ENCODE results near the gene COTL1. TPM values are rescaled to one million over a fixed set of nuclear protein-coding genes. Genes with fewer than 3 reads are reported as not detected.

COTL1 gene
- total and polyA plus RNA-seq, 9 donors: 13.8 to 46.4 (median 29.3) TPM

DNA sequence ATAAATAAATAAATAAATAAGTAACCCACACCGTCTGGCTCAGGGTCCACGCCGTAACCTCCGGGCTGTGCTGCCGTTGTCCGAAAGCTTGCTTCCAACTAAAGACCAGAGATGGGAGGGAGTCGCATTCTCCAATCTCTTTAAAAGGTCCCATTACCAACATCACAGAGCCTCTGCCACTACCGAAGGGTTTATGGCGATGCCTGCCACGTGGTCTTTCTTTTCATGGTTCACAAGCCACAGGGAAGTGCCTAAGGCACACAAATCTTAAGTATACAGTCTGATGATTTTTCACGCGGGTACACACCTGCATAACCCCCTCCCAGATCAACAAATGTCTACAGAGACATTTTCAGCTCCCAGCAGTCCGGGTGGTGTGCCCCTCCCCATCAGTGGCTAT, 1.4 kb downstream of the COTL1 start:
- TF ChIP-seq EP300 (IDR thresholded peaks at IDR 0.05) (no peak), POLR2A (IDR thresholded peaks at IDR 0.05) (no peak)
- TF ChIP-seq, protein P1, sequence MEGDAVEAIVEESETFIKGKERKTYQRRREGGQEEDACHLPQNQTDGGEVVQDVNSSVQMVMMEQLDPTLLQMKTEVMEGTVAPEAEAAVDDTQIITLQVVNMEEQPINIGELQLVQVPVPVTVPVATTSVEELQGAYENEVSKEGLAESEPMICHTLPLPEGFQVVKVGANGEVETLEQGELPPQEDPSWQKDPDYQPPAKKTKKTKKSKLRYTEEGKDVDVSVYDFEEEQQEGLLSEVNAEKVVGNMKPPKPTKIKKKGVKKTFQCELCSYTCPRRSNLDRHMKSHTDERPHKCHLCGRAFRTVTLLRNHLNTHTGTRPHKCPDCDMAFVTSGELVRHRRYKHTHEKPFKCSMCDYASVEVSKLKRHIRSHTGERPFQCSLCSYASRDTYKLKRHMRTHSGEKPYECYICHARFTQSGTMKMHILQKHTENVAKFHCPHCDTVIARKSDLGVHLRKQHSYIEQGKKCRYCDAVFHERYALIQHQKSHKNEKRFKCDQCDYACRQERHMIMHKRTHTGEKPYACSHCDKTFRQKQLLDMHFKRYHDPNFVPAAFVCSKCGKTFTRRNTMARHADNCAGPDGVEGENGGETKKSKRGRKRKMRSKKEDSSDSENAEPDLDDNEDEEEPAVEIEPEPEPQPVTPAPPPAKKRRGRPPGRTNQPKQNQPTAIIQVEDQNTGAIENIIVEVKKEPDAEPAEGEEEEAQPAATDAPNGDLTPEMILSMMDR (IDR thresholded peaks at IDR 0.05): no peak
- H3K27ac ChIP-seq: no peak overlapping the region
- intact Hi-C loops (cut with DNase I): loop anchor here in 1 of 4 donors (5.0 kb wide), 1 partner anchor 104 kb away; no protein-coding TSS in a partner anchor
- no peaks in the 10 kb centered on the region for H3K36me3 ChIP-seq
- no peaks in the 10 kb centered on the region for H3K27me3 ChIP-seq
- no peak for DNase-seq
- peak overlapping the region; percentile 52 for H3K4me3 ChIP-seq
- H3K9me3 ChIP-seq: no peaks in the 10 kb centered on the region
- WGBS, 3 donors: 41 to 62% (median 49%) methylated on average over 13 of the region's 13 CpGs
- H3K4me1 ChIP-seq (ENCODE audit: insufficient read depth): peaks cover 27% of the 10 kb centered on the region

DNA sequence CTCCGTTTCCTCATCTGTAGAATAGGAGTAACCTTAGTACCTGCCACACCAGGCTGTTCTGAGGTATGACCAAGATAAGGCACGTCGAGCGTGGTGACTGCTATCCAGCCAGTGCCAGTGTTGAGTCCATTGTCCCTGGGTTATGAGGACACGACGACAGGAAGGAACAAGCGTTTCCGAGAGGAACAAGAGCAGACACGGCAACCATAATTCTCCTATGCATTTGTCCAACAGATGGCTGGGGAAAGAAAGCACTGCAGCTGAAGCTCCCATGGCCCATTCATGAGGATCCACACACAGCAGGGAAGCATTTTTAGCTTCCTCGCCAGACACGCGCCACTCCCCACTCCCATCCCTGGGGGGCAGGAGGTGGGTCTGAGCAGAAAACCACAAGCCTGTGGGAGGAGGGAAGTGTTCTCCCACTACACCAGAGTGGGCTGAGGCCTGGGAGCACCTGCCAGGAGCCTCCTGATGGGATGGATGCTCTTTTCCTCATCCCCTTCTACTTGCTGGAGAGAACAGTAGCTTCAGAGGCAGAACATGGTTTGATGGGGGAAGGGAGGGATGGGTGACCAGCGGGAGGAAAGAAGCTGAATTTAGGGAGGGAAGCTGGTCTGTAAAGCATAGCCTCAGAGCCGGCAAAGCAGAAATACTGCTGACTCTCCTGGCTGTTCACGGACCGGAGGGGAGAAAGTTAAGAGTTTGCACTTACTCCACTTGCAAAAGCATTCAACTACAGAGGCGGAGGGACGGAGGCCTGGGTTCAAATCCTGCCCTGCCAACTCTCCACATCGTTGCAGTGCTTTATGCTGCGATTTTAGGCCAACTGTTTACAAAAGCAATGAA, 2.7 kb downstream of the COTL1 start:
- intact Hi-C loops (cut with DNase I): loop anchor here in 1 of 4 donors (5.0 kb wide), 1 partner anchor 103 kb away; no protein-coding TSS in a partner anchor
- H3K36me3 ChIP-seq: no peaks in the 10 kb centered on the region
- H3K9me3 ChIP-seq: no peaks in the 10 kb centered on the region
- peaks cover 27% of the 10 kb centered on the region for H3K4me1 ChIP-seq (ENCODE audit: insufficient read depth)
- 88 to 92% (median 90%) methylated on average over 20 of the region's 20 CpGs for WGBS, 3 donors
- no peak for DNase-seq
- H3K4me3 ChIP-seq: no peak overlapping the region
- H3K27me3 ChIP-seq: no peaks in the 10 kb centered on the region
- no peak overlapping the region for H3K27ac ChIP-seq
- TF ChIP-seq, protein P1 (IDR thresholded peaks at IDR 0.05): no peak
- no peak for TF ChIP-seq POLR2A (IDR thresholded peaks at IDR 0.05)
- TF ChIP-seq EP300 (IDR thresholded peaks at IDR 0.05): no peak

DNA sequence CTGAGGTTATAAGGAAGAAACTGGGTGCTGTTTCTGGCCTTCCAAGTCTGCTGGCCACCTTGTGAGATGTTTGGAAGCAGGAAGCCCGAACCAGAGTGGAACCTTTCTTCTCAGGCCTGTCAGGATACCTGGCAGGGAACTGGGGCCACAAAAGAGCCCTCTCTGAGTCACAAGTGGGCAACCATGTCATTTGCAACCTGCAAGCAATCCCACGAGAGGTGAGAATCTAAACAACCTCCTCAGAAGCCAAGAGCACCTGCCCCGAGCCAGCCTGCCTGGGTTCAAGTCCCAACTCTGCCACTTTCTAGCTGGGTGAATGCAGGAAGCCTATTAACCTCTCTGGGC, 3.3 kb downstream of the COTL1 start:
- no peak overlapping the region for H3K4me3 ChIP-seq
- intact Hi-C loops (cut with DNase I): no loop called here
- TF ChIP-seq, protein P1 (IDR thresholded peaks at IDR 0.05): no peak
- WGBS, 3 donors: 87 to 92% (median 90%) methylated on average over 3 of the region's 3 CpGs
- H3K36me3 ChIP-seq: no peaks in the 10 kb centered on the region
- no peak overlapping the region for H3K27ac ChIP-seq
- H3K9me3 ChIP-seq: no peaks in the 10 kb centered on the region
- DNase-seq: no peak
- H3K4me1 ChIP-seq (ENCODE audit: insufficient read depth): peaks cover 27% of the 10 kb centered on the region
- no peaks in the 10 kb centered on the region for H3K27me3 ChIP-seq

DNA sequence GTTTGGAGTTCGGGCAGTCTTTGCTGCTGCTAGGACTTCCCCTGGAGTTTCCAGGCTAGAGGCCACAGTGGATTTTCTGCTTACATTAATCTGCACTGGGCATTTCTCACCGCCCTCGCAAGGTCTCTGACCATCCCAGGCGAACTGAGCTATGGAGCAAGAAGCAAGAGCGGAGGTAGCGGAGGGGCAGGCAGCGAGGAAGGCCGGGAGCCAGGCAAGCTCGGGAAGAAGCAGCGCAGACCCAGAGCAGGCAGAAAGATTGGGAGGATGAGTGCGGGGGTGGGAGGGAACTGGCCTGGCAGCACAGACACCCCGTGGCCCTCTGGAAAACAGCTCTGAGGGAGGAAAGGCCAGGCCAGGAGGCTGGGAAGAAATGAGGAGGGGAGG, 3.8 kb downstream of the COTL1 start:
- Histone ChIP-seq H3K9me3 (no peaks in the 10 kb centered on the region), H3K4me1 (ENCODE audit: insufficient read depth) (peaks cover 27% of the 10 kb centered on the region), H3K36me3 (no peaks in the 10 kb centered on the region), H3K27ac (no peak overlapping the region), H3K4me3 (no peak overlapping the region), H3K27me3 (no peaks in the 10 kb centered on the region)
- WGBS, 3 donors: 17 to 29% (median 26%) methylated on average over 12 of the region's 12 CpGs
- DNase-seq: peak in 4 of 5 donors; percentile 47 to 67 (median 56)
- TF ChIP-seq POLR2A (IDR thresholded peaks at IDR 0.05): no peak
- TF ChIP-seq, protein P1 (IDR thresholded peaks at IDR 0.05): no peak
- TF ChIP-seq EP300 (IDR thresholded peaks at IDR 0.05): no peak
- intact Hi-C loops (cut with DNase I): no loop called here

Measured in ovary (tissue), 9 donors.